HL-60 (cell line): ENCODE data around the gene GTF2H2C.
"Not testable (repeated sequence)": the region's sequence is repeated elsewhere in the genome, so short reads cannot be mapped to it uniquely, and the experiment has no call there.

Experiments used
- GABPA ChIP-seq: IDR thresholded peaks from 2 replicates; pipeline ENCODE4 v1.6.1; 2012; ENCODE audit warnings: low read depth
- POLR2AphosphoS5 ChIP-seq: IDR thresholded peaks from 2 replicates; pipeline ENCODE4 v1.6.1; 2012; ENCODE audit warnings: low read depth
- SPI1 ChIP-seq: IDR thresholded peaks from 2 replicates; pipeline ENCODE4 v1.6.1; 2012; ENCODE audit warnings: low read depth, mild to moderate bottlenecking, borderline replicate concordance
- TF ChIP-seq, protein P1 (sequence below): IDR thresholded peaks from one replicate; pipeline ENCODE4 v1.5.1; 2011; ENCODE audit warnings: low read length, control low read depth, inconsistent platforms; ENCODE audit not compliant: insufficient read depth
- TF ChIP-seq, protein P2 (sequence below): IDR thresholded peaks from 2 replicates; pipeline ENCODE4 v1.6.1; 2012; ENCODE audit warnings: low read depth; ENCODE audit not compliant: insufficient replicate concordance

DNA sequence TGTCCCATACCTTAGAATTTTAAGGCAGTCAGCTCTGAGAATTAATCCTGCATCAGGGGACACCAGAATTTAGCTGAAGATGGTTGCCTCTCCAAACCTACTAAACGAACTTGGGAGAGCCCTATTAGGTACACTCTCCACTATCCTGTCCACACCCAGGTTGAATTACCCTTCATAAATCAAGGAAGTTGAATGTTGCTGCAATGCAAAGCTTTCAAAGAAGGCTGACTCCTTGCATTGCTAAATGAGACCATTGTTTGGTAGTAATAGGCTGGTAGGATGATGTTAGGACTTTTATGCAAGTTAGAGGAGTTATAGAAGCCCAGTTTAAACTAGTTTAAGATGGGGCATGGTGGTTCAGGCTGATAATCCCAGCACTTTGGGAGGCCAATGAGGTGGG lies 18.6 kb upstream of the GTF2H2C start:
- TF ChIP-seq, protein P1, sequence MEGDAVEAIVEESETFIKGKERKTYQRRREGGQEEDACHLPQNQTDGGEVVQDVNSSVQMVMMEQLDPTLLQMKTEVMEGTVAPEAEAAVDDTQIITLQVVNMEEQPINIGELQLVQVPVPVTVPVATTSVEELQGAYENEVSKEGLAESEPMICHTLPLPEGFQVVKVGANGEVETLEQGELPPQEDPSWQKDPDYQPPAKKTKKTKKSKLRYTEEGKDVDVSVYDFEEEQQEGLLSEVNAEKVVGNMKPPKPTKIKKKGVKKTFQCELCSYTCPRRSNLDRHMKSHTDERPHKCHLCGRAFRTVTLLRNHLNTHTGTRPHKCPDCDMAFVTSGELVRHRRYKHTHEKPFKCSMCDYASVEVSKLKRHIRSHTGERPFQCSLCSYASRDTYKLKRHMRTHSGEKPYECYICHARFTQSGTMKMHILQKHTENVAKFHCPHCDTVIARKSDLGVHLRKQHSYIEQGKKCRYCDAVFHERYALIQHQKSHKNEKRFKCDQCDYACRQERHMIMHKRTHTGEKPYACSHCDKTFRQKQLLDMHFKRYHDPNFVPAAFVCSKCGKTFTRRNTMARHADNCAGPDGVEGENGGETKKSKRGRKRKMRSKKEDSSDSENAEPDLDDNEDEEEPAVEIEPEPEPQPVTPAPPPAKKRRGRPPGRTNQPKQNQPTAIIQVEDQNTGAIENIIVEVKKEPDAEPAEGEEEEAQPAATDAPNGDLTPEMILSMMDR = not testable (repeated sequence)
- TF ChIP-seq POLR2AphosphoS5, GABPA, SPI1: not testable (repeated sequence)
- TF ChIP-seq, protein P2, sequence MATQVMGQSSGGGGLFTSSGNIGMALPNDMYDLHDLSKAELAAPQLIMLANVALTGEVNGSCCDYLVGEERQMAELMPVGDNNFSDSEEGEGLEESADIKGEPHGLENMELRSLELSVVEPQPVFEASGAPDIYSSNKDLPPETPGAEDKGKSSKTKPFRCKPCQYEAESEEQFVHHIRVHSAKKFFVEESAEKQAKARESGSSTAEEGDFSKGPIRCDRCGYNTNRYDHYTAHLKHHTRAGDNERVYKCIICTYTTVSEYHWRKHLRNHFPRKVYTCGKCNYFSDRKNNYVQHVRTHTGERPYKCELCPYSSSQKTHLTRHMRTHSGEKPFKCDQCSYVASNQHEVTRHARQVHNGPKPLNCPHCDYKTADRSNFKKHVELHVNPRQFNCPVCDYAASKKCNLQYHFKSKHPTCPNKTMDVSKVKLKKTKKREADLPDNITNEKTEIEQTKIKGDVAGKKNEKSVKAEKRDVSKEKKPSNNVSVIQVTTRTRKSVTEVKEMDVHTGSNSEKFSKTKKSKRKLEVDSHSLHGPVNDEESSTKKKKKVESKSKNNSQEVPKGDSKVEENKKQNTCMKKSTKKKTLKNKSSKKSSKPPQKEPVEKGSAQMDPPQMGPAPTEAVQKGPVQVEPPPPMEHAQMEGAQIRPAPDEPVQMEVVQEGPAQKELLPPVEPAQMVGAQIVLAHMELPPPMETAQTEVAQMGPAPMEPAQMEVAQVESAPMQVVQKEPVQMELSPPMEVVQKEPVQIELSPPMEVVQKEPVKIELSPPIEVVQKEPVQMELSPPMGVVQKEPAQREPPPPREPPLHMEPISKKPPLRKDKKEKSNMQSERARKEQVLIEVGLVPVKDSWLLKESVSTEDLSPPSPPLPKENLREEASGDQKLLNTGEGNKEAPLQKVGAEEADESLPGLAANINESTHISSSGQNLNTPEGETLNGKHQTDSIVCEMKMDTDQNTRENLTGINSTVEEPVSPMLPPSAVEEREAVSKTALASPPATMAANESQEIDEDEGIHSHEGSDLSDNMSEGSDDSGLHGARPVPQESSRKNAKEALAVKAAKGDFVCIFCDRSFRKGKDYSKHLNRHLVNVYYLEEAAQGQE = not testable (repeated sequence)
